ENCODE data around the gene TNRC18. TPM values are rescaled to one million over a fixed set of nuclear protein-coding genes. Genes with fewer than 3 reads are reported as not detected.
"Not testable (repeated sequence)": the region's sequence is repeated elsewhere in the genome, so short reads cannot be mapped to it uniquely, and the experiment has no call there.

Gene TNRC18
- total and polyA plus RNA-seq, 2 donors (not counting 1 experiment from before 2014, with no cell fraction given): 17.8 to 75.0 TPM

- Histone ChIP-seq H3K9ac (ENCODE audit: low read length) (peak within 1 kb of the TSS; percentile 42), H3K27me3 (replicated peaks in 1 of 4; ENCODE audit: control extremely low read depth in 1 of 4, control insufficient read depth in 3 of 4, insufficient read depth in 4 of 4, low read length in 3 of 4) (peaks cover 0 to 23% (median 8%) of the 10 kb centered on the region in 4 experiments), H3K27ac (ENCODE audit: low read length in 2 of 2) (no peak within 1 kb of the TSS), H3K4me3 (ENCODE audit: control extremely low read depth in 1 of 5, extremely low read depth in 1 of 5, insufficient read depth in 1 of 5, low read depth in 2 of 5, low read length in 4 of 5) (peak within 1 kb of the TSS in 3 of 5 experiments; percentile 9 to 33 (median 15)), H3K79me2 (ENCODE audit: control insufficient read depth, insufficient read depth, low read length) (no peaks in the 10 kb centered on the region), H3K36me3 (replicated peaks in 1 of 2; ENCODE audit: control extremely low read depth in 1 of 2, control insufficient read depth in 1 of 2, extremely low read depth in 1 of 2, insufficient read depth in 2 of 2, low read length in 1 of 2) (no peaks in the 10 kb centered on the region), H3K4me1 (ENCODE audit: control insufficient read depth in 2 of 2, insufficient read depth in 2 of 2, low read length in 2 of 2) (peaks cover 6% of the 10 kb centered on the region in 2 donors), H2AFZ (ENCODE audit: insufficient read depth, low read depth, low read length, poor library complexity, severe bottlenecking) (no peak within 1 kb of the TSS), H4K20me1 (ENCODE audit: control insufficient read depth, insufficient read depth, low read length, poor library complexity, severe bottlenecking) (no peaks in the 10 kb centered on the region), H3K9me3 (ENCODE audit: control extremely low read depth in 1 of 3, control insufficient read depth in 2 of 3, insufficient read depth in 1 of 3, low read length in 2 of 3) (peaks cover 0 to 4% (median 0%) of the 10 kb centered on the region in 3 donors), H3K4me2 (replicated peaks; ENCODE audit: low read depth, low read length, poor library complexity, severe bottlenecking) (peak within 1 kb of the TSS; percentile 69)
- peaks cover 19% of the 10 kb centered on the region for H3K27me3 Mint-ChIP-seq
- H3K4me3 Mint-ChIP-seq: peak within 1 kb of the TSS; percentile 19
- DNase-seq (peak; percentile 34), ATAC-seq (ENCODE audit: low read depth) (peak; percentile 66)
- WGBS (ENCODE audit: insufficient coverage): under 1% methylated on average over 50 of the region's 69 CpGs
- H3K9me3 Mint-ChIP-seq (ENCODE audit: insufficient read depth): no peaks in the 10 kb centered on the region
- no peak within 1 kb of the TSS for H3K27ac Mint-ChIP-seq
- CTCF ChIA-PET: no interaction called here
- POLR2A ChIA-PET: no interaction called here
- TF ChIP-seq EZH2 (IDR thresholded peaks at IDR 0.05; ENCODE audit: borderline replicate concordance, insufficient read depth, low read depth, low read length, poor library complexity, severe bottlenecking) (no peak), CTCF (IDR thresholded peaks at IDR 0.05) (no peak)
- intact Hi-C loops (cut with micrococcal nuclease): no loop called here
- H3K4me1 Mint-ChIP-seq: peaks cover 2% of the 10 kb centered on the region
These were observed 140.9 kb downstream of the TNRC18 start, which contains the start of gene SLC29A4 for GRCh38 chr7:5282543-5283316. Gene SLC29A4, plus strand, starts transcription at chr7:5282943. Its CDS starts 4,874 bp downstream, at chr7:5287817.

- peaks cover 18% of the 10 kb centered on the region for H3K27me3 Mint-ChIP-seq
- H4K20me1 ChIP-seq (ENCODE audit: control insufficient read depth, insufficient read depth, low read length, poor library complexity, severe bottlenecking); DNase-seq; H3K4me1 ChIP-seq (ENCODE audit: control insufficient read depth in 2 of 2, insufficient read depth in 2 of 2, low read length in 2 of 2); POLR2A ChIA-PET; ATAC-seq (ENCODE audit: low read depth); H3K27ac ChIP-seq (ENCODE audit: low read length in 2 of 2); H2AFZ ChIP-seq (ENCODE audit: insufficient read depth, low read depth, low read length, poor library complexity, severe bottlenecking); CTCF ChIA-PET; H3K79me2 ChIP-seq (ENCODE audit: control insufficient read depth, insufficient read depth, low read length); H3K9me3 ChIP-seq (ENCODE audit: control extremely low read depth in 1 of 3, control insufficient read depth in 2 of 3, insufficient read depth in 1 of 3, low read length in 2 of 3); H3K4me1 Mint-ChIP-seq; H3K9me3 Mint-ChIP-seq (ENCODE audit: insufficient read depth); H3K4me2 ChIP-seq (replicated peaks; ENCODE audit: low read depth, low read length, poor library complexity, severe bottlenecking); H3K27ac Mint-ChIP-seq; H3K9ac ChIP-seq (ENCODE audit: low read length); H3K4me3 ChIP-seq (ENCODE audit: control extremely low read depth in 1 of 5, extremely low read depth in 1 of 5, insufficient read depth in 1 of 5, low read depth in 2 of 5, low read length in 4 of 5); intact Hi-C loops (cut with micrococcal nuclease); H3K36me3 ChIP-seq (replicated peaks in 1 of 2; ENCODE audit: control extremely low read depth in 1 of 2, control insufficient read depth in 1 of 2, extremely low read depth in 1 of 2, insufficient read depth in 2 of 2, low read length in 1 of 2): not testable (repeated sequence)
- H3K27me3 ChIP-seq (replicated peaks in 1 of 4; ENCODE audit: control extremely low read depth in 1 of 4, control insufficient read depth in 3 of 4, insufficient read depth in 4 of 4, low read length in 3 of 4): peaks cover 0 to 23% (median 8%) of the 10 kb centered on the region in 4 experiments
- 63% methylated on average over 13 of the region's 19 CpGs for WGBS (ENCODE audit: insufficient coverage)
- peak overlapping the region; percentile 44 for H3K4me3 Mint-ChIP-seq
These were observed 141.8 kb downstream of the TNRC18 start for GRCh38 chr7:5281598-5282500.

All from B cell (primary cell).